MM.1S (cell line): ENCODE results near the gene PLPP3.

Experiments used
- DNase-seq: peaks from one replicate; pipeline ENCODE4 v3.0.0-alpha.2; 2015
- H2AFZ ChIP-seq: fragments of 300-600 bp; sonication (generic); 2 replicates; pipeline ENCODE4 v1.6.0; 2016; ENCODE audit warnings: antibody characterized with exemption, low read length
- H3F3A ChIP-seq: fragments of 300-600 bp; sonication (generic); 2 replicates; pipeline ENCODE4 v1.6.1; 2016; ENCODE audit warnings: mild to moderate bottlenecking, antibody characterized with exemption, low read length, moderate library complexity, mixed read lengths; ENCODE audit not compliant: insufficient read depth
- H3K27ac ChIP-seq: fragments of 300-600 bp; sonication (generic); 2 replicates; pipeline ENCODE4 v1.5.1; 2016; ENCODE audit warnings: mild to moderate bottlenecking, low read length
- H3K27me3 ChIP-seq: fragments of 300-600 bp; sonication (generic); replicated peaks from 2 replicates; pipeline ENCODE4 v1.6.0; 2016; ENCODE audit warnings: low read length; ENCODE audit not compliant: insufficient read depth
- H3K36me3 ChIP-seq: fragments of 300-600 bp; sonication (generic); replicated peaks from 2 replicates; pipeline ENCODE4 v1.6.1; 2016; ENCODE audit warnings: mild to moderate bottlenecking, low read length, mixed read lengths; ENCODE audit not compliant: insufficient read depth
- H3K4me1 ChIP-seq: fragments of 300-600 bp; sonication (generic); 2 replicates; pipeline ENCODE4 v1.6.1; 2016; ENCODE audit warnings: low read length, mixed read lengths
- H3K4me2 ChIP-seq: fragments of 300-600 bp; sonication (generic); 2 replicates; pipeline ENCODE4 v1.6.0; 2016; ENCODE audit warnings: low read depth, low read length
- H3K4me3 ChIP-seq: fragments of 300-600 bp; sonication (generic); 2 replicates; pipeline ENCODE4 v1.5.1; 2016; ENCODE audit warnings: low read length, mixed read lengths
- H3K79me2 ChIP-seq: fragments of 300-600 bp; sonication (generic); 2 replicates; pipeline ENCODE4 v1.6.1; 2016; ENCODE audit warnings: mixed run types, low read length, mixed read lengths
- H3K9ac ChIP-seq: fragments of 300-600 bp; sonication (generic); 2 replicates; pipeline ENCODE4 v1.6.1; 2016; ENCODE audit warnings: low read length, mixed read lengths
- H3K9me2 ChIP-seq: fragments of 300-600 bp; sonication (generic); replicated peaks from 2 replicates; pipeline ENCODE4 v1.6.1; 2016; ENCODE audit warnings: mild to moderate bottlenecking, low read length, mixed read lengths; ENCODE audit not compliant: insufficient read depth
- H3K9me3 ChIP-seq: fragments of 300-600 bp; sonication (generic); replicated peaks from 2 replicates; pipeline ENCODE4 v1.6.1; 2016; ENCODE audit warnings: mild to moderate bottlenecking, low read length, mixed read lengths; ENCODE audit not compliant: insufficient read depth
- H4K20me1 ChIP-seq: fragments of 300-600 bp; sonication (generic); 2 replicates; pipeline ENCODE4 v1.6.1; 2016; ENCODE audit warnings: mild to moderate bottlenecking, low read length, moderate library complexity, mixed read lengths; ENCODE audit not compliant: insufficient read depth
- EZH2 ChIP-seq: fragments of 300-600 bp; sonication (generic); optimal IDR thresholded peaks from 2 replicates; pipeline ENCODE3; 2017; ENCODE audit warnings: low read depth, mild to moderate bottlenecking, antibody characterized with exemption, low read length, mixed read lengths
- EZH2phosphoT487 ChIP-seq: fragments of 300-600 bp; sonication (generic); IDR thresholded peaks from 2 replicates; pipeline ENCODE4 v1.6.1; 2018; ENCODE audit warnings: antibody characterized with exemption, low read length
- TF ChIP-seq, protein P1 (sequence below): fragments of 300-600 bp; sonication (generic); IDR thresholded peaks from 2 replicates; pipeline ENCODE4 v1.5.1; 2016; ENCODE audit warnings: antibody characterized with exemption, low read length, mixed read lengths

Gene PLPP3

DNA sequence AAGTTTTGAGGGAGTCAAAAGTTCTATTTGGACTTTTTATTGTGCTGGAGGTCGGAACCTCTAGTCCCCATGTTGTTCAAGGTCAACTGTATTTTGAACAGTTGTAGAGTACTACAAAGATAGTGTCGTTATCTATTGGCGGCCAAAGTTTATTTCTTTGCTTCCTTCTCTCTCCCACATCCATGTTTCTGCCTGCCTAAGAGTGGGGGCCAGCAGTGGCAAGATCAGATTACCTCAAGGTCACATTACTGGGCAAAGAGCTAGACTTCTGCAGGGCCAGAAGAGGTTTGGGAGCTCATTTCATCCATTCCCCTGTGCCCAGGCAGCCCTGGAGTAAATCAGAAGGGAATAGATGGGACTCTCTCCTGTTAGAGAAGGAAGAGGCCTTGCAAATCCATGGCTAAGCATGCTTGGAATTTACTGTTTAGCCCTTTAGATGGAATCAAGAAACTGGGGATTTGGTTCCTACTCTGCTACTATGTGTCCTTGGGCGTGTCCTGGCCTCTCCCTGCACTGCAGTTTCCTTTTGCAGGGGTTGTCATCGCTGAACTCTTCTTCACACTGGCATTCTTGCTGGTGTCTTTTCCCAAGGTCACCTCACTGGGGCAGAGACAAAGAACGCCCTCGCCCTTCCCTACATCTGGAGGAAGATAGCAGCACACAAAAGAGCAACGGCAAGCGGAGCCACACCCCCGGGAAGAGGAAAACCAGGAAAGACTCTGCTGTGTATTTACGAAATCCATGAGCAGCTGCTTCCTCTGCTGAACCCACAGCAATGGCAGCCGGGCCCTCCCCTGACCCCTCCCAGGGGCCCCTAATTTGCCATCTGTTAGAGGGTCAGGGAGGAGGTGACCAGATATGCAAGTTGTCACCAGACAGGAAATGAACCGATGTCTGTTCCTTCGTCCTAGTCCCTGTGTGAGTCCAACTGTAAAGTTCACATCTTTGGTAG lies 73.3 kb downstream of the PLPP3 start:
- Histone ChIP-seq H3K36me3 (no peaks in the 10 kb centered on the region), H4K20me1 (no peaks in the 10 kb centered on the region), H2AFZ (no peak overlapping the region), H3K4me1 (no peaks in the 10 kb centered on the region), H3K4me2 (no peak overlapping the region), H3K9me3 (no peaks in the 10 kb centered on the region), H3K9ac (no peak overlapping the region), H3F3A (no peaks in the 10 kb centered on the region), H3K9me2 (no peaks in the 10 kb centered on the region), H3K4me3 (no peak overlapping the region), H3K27me3 (no peaks in the 10 kb centered on the region), H3K79me2 (no peaks in the 10 kb centered on the region), H3K27ac (no peak overlapping the region)
- TF ChIP-seq EZH2 = no peak
- TF ChIP-seq EZH2phosphoT487 = no peak
- TF ChIP-seq, protein P1, sequence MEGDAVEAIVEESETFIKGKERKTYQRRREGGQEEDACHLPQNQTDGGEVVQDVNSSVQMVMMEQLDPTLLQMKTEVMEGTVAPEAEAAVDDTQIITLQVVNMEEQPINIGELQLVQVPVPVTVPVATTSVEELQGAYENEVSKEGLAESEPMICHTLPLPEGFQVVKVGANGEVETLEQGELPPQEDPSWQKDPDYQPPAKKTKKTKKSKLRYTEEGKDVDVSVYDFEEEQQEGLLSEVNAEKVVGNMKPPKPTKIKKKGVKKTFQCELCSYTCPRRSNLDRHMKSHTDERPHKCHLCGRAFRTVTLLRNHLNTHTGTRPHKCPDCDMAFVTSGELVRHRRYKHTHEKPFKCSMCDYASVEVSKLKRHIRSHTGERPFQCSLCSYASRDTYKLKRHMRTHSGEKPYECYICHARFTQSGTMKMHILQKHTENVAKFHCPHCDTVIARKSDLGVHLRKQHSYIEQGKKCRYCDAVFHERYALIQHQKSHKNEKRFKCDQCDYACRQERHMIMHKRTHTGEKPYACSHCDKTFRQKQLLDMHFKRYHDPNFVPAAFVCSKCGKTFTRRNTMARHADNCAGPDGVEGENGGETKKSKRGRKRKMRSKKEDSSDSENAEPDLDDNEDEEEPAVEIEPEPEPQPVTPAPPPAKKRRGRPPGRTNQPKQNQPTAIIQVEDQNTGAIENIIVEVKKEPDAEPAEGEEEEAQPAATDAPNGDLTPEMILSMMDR = no peak
- no peak for DNase-seq

DNA sequence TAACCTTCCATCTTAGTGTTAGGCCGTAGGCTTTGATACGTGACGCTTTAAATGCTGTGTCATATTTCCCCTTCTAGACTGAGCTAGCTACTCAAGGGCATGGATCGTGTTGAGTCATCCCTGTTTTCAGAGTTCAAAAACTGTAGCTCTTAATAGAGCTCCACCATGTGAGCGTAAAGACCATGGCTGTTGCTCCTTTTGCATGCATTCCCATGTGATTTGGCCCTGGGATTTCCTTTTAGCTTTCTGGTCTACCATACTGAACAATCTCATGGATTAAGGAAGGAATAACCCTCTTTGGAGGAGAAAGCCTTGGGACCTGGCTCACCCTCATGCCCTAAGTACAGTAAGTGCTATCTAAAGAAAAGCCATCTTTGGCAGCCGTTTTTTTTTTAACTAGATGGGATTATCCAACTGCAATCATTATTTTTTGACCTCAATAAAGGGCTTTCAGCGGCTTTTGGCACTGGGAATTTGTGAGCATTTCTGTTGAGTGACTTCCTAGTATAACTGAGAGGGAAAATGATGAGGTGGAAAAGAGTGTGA lies 76.6 kb downstream of the PLPP3 start:
- H3K27ac ChIP-seq = no peak overlapping the region
- H3K79me2 ChIP-seq = no peaks in the 10 kb centered on the region
- no peak for TF ChIP-seq EZH2
- TF ChIP-seq EZH2phosphoT487 = no peak
- TF ChIP-seq, protein P1 = no peak
- no peak overlapping the region for H2AFZ ChIP-seq
- H3F3A ChIP-seq = no peaks in the 10 kb centered on the region
- no peak for DNase-seq
- no peaks in the 10 kb centered on the region for H4K20me1 ChIP-seq
- H3K27me3 ChIP-seq = no peaks in the 10 kb centered on the region
- no peaks in the 10 kb centered on the region for H3K36me3 ChIP-seq
- H3K9me3 ChIP-seq = no peaks in the 10 kb centered on the region
- no peak overlapping the region for H3K4me3 ChIP-seq
- no peak overlapping the region for H3K4me2 ChIP-seq
- H3K9me2 ChIP-seq = no peaks in the 10 kb centered on the region
- no peak overlapping the region for H3K9ac ChIP-seq
- H3K4me1 ChIP-seq = no peaks in the 10 kb centered on the region

DNA sequence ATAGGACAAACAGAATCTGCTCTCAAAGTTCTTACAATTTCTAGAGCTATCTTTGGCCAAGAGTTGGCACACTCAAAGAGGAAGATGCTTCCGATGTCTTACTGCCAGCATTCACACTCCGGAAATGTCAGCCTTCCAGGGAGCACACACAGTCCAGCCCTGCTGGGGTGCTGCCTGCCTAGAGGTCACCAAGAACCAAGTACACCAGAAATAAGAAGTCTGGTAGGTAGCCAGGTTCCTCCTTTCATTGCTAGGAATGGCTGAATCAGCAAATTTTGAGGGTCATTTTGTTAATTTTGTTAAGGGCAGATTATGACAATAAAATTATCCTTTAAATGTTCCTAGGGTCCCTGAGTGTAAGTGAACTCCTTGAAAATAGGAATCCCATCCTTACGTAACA lies 77.5 kb downstream of the PLPP3 start:
- H3K27ac ChIP-seq = no peak overlapping the region
- no peak overlapping the region for H3K4me2 ChIP-seq
- no peaks in the 10 kb centered on the region for H3K79me2 ChIP-seq
- DNase-seq = no peak
- H3K4me3 ChIP-seq = no peak overlapping the region
- no peaks in the 10 kb centered on the region for H3K9me3 ChIP-seq
- no peaks in the 10 kb centered on the region for H3K4me1 ChIP-seq
- no peaks in the 10 kb centered on the region for H3K27me3 ChIP-seq
- no peaks in the 10 kb centered on the region for H3F3A ChIP-seq
- TF ChIP-seq EZH2phosphoT487 (no peak), EZH2 (no peak)
- TF ChIP-seq, protein P1 = no peak
- H3K36me3 ChIP-seq = no peaks in the 10 kb centered on the region
- no peaks in the 10 kb centered on the region for H3K9me2 ChIP-seq
- no peak overlapping the region for H2AFZ ChIP-seq
- H4K20me1 ChIP-seq = no peaks in the 10 kb centered on the region
- no peak overlapping the region for H3K9ac ChIP-seq
